ENCODE results near the gene CENPK. TPM values are rescaled to one million over a fixed set of nuclear protein-coding genes. Genes with fewer than 3 reads are reported as not detected.
"Not testable (repeated sequence)": the region's sequence is repeated elsewhere in the genome, so short reads cannot be mapped to it uniquely, and the experiment has no call there.

The CENPK gene
- total RNA-seq, 1 donor from 2014 or later, result 0.67 TPM

- ATAC-seq (ENCODE audit: poor library complexity), result no peak
- intact Hi-C loops (cut with DNase I), result no loop called here
- DNase-seq, result no peak
Observed at GRCh38 chr5:65525726-65526125, 37.2 kb downstream of the CENPK start.

DNA sequence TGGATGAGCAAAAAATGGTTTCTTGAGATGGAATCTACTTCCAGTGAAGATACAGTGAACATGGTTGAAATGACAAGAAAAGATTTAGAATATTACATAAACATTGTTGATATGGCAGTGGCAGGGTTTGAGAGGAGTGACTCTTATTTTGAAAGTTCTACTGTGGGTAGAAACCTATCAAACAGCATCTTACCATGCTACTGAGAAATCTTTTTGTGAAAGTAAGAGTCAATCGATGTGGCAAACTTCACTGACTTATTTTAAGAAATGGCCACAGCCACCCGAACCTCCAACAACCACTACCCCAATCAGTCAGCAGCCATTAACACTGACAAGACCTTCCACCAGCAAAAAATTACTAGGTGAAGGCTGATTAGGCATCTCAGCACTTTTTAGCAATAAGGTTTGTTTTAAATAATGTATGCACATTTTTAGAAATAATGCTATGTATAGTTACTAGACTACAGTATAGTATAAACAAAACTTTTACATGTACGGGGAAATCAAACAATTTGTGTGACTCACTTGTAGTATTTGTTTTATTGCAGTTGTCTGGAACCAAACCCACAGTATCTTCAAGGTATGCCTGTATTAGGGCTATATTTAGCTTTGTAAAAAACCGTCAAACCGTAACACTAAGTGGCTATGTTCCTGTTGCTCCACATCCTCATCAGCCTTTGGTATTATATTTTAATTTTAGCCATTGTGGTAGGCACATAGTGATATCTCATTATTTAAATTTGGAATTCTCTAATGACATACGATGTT is 50.6 kb downstream of the CENPK start:
- intact Hi-C loops (cut with DNase I), result no loop called here
- DNase-seq (no peak), ATAC-seq (ENCODE audit: poor library complexity) (no peak)

- intact Hi-C loops (cut with DNase I), result no loop called here
- no peak for ATAC-seq (ENCODE audit: poor library complexity)
- no peak for DNase-seq
Observed at GRCh38 chr5:65508978-65509377, 54.0 kb downstream of the CENPK start.

- DNase-seq, result no peak
- ATAC-seq (ENCODE audit: poor library complexity), result no peak
- intact Hi-C loops (cut with DNase I), result no loop called here
Observed at GRCh38 chr5:65506961-65507360, 56.0 kb downstream of the CENPK start.

GRCh38 chr5:65489119-65489518 is 73.8 kb downstream of the CENPK start:
- ATAC-seq (ENCODE audit: poor library complexity) (no peak), DNase-seq (no peak)
- intact Hi-C loops (cut with DNase I), result no loop called here

DNA sequence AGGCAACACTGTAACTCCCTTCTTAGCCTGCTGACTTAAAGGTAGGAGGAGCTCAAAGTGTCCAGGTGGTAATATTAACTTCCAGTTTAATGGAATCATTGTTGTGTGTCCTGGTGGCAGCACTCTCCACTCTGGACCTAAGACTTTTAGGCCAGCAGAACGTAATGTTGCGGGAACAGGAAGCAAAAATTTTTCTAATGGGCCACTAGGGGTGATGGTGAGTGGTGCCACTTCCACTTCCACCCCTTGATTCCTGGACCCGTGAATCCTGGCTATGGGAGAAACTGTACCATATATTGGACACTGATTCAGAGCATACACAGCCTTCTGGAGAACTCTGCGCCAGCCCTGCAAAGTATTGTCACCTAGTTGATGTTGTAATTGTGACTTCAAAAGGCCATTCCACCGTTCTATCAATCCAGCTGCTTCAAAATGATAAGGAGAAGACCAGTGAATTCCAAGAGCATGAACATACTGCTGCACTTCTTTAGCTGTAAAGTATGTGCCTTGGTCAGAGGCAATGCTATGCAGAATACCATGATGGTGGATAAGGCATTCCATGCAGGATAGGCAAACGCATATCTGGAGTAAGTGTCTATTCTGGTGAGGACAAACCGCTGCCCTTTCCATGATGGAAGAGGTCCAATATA is 74.8 kb downstream of the CENPK start:
- intact Hi-C loops (cut with DNase I); DNase-seq; ATAC-seq (ENCODE audit: poor library complexity): not testable (repeated sequence)

DNA sequence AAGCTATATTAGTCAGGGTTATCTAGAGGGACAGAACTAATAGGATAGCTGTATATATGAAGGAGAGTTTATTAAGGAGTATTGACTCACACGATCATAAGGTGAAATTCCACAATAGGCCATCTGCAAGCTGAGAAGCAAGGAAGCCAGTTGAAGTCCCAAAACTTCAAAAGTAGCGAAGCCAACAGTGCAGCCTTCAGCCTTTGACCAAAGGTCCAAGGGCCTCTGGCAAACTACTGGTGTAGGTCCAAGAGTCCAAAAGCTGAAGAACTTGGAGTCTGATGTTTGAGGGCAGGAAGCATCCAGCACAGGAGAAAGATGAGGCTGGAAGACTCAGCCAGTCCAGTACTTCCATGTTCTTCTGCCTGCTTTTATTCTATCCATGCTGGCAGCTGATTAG is 76.2 kb downstream of the CENPK start:
- intact Hi-C loops (cut with DNase I); DNase-seq; ATAC-seq (ENCODE audit: poor library complexity): not testable (repeated sequence)

GRCh38 chr5:65485405-65485804 is 77.6 kb downstream of the CENPK start:
- intact Hi-C loops (cut with DNase I), result no loop called here
- no peak for DNase-seq
- ATAC-seq (ENCODE audit: poor library complexity), result no peak

DNA sequence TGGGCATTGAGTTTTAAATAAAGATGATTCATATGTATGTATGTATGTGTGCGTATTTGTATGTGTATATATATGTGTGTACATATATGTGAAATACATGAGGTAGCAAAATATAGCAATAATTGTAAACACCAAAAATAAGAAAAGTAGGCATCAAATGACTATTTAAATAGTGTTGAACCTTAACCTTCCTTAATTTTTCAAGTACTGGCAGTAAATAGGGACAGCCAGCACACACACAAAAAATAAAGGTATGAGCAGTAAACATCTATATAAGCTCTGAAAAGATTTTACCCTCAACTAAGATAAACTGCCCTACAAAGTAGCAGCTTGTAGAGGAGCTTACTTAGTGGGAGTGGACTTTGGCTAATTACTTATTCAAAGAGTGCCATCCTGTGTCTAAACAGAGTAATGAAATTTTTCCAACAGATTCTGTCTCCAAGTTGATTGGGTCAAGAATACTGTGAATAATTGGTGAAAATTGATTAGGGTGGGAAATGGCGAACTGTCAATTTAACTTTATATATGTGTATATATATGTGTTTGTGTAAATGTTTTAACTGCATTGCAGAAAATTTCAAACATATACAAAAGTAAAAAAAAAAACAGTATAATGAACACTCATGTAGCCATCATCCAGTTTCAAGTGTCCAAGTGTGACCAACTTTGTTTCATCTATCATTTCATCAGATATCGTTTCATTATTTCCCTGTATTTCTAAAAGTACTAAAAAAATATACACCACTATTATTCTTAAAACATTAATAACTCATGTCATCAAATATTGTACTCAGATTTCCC is 79.2 kb downstream of the CENPK start:
- intact Hi-C loops (cut with DNase I), result loop anchor here (5.0 kb wide), 2 partner anchors 381 to 671 kb away; no protein-coding TSS in a partner anchor

GRCh38 chr5:65482736-65483545 is 80.0 kb downstream of the CENPK start:
- intact Hi-C loops (cut with DNase I), result loop anchor here (5.0 kb wide), 2 partner anchors 381 to 671 kb away; no protein-coding TSS in a partner anchor
- no peak for DNase-seq
- ATAC-seq (ENCODE audit: poor library complexity), result peak; percentile 61

More for the DNA sequence above, 79.2 kb downstream of the CENPK start:
- DNase-seq (no peak), ATAC-seq (ENCODE audit: poor library complexity) (peak; percentile 63)

- ATAC-seq (ENCODE audit: poor library complexity) (peak; percentile 20), DNase-seq (no peak)
Observed at GRCh38 chr5:65482296-65482735, 80.7 kb downstream of the CENPK start.

GRCh38 chr5:65481635-65482295 is 81.2 kb downstream of the CENPK start, which contains the start of gene ADAMTS6:
Gene ADAMTS6, minus strand, starts transcription at chr5:65481920. Its CDS starts 8,247 bp downstream, at chr5:65473673.
- DNase-seq (peak; percentile 94), ATAC-seq (ENCODE audit: poor library complexity) (peak; percentile 95)
- intact Hi-C loops (cut with DNase I), result loop anchor here (5.0 kb wide), 2 partner anchors 379 to 669 kb away; no protein-coding TSS in a partner anchor

More at GRCh38 chr5:65482296-65482735, 80.7 kb downstream of the CENPK start:
- intact Hi-C loops (cut with DNase I), result loop anchor here (5.0 kb wide), 2 partner anchors 380 to 670 kb away; no protein-coding TSS in a partner anchor

DNA sequence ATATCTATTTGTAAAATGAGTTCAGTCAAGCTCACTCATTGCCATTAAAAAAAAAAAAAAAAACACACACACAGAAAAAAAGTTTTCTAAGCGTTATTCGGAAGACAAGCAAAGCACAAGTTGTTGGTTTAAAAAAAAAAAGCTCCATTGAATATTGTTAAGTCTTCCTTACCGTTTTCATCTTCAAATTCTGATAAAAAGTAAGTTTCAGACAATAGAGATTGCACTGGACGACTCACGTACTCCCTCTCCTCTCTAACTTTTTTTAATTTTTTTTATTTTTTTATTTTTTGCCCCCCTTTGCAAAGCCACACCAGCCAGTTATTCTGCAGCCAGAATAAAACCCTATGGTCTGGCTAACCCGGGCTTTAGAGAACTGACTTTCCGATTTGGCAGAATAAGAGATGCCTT is 81.8 kb downstream of the CENPK start:
- DNase-seq (no peak), ATAC-seq (ENCODE audit: poor library complexity) (no peak)
- intact Hi-C loops (cut with DNase I), result loop anchor here (5.0 kb wide), 2 partner anchors 379 to 669 kb away; no protein-coding TSS in a partner anchor

DNA sequence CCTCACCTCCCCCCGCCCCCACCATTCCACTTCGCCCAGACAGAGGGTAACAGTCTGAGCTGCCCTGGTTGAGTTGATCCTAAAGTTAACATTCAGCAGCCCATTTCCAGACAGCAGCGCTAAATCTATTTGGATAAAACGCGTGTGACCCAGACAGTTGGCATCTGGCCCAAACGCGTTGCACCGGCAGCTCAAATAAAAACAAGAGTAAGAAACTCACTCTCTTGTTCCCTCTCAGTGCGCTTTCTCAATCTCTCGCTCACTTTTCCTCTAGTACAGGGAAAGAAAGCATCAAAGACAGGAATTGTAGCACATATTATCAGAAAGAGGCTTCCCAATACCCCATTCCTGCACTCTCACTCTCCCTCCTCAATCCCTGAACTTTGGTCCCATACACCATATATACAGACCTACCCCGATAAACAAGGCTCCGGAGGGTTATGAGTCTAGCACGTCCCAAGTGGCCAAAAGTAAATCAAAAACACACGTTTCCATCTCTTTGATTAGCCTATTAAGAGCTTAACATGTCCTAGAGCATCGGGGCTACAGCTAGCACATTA is 82.6 kb downstream of the CENPK start:
- DNase-seq, result peak; percentile 84
- peak; percentile 23 for ATAC-seq (ENCODE audit: poor library complexity)
- intact Hi-C loops (cut with DNase I), result loop anchor here (5.0 kb wide), 2 partner anchors 378 to 668 kb away; no protein-coding TSS in a partner anchor

DNA sequence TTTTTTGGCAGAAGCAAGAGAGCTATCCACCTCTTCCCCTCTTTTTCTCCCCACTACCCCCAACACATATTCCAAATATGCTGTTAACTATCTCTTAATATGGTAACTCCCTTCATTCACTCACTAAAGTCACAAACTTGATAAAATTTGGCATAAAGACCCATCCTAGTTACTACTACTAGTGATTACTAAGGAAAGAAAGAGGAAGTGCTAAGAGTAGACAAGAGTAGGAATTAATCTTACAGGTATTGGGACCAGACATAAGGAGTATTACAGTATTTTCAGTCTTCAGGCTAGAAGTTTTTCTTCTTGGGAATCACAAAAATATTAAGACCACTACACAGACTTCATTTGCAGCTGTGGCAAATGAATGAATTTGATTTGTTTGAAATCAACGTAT is 83.4 kb downstream of the CENPK start:
- intact Hi-C loops (cut with DNase I), result no loop called here
- no peak for ATAC-seq (ENCODE audit: poor library complexity)

GRCh38 chr5:65478336-65478735 is 84.6 kb downstream of the CENPK start:
- intact Hi-C loops (cut with DNase I), result no loop called here

More for the DNA sequence above, 83.4 kb downstream of the CENPK start:
- DNase-seq, result no peak

DNA sequence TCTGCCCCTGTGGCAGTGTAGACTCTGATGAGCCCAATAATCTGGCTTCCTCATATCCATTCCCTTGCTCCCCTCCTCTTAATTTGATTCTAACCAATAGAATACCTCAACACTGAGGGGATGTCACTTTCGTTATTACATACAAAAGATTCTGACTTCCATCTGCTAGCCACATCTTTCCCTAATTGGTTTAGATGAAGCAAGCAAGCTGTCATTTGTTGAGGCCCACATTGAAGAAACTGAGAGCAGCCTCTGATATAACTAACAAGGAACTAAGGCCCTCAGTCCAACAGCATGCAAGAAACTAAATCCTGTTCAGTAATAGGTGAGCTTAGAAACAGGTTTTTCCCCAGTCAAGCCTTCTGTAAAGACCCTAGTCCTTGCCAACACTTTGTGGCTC is 87.1 kb downstream of the CENPK start:
- no peak for ATAC-seq (ENCODE audit: poor library complexity)
- intact Hi-C loops (cut with DNase I), result no loop called here
- DNase-seq, result no peak

More at GRCh38 chr5:65478336-65478735, 84.6 kb downstream of the CENPK start:
- DNase-seq, result no peak
- no peak for ATAC-seq (ENCODE audit: poor library complexity)
